ENCODE data around the gene CDCP1.

The CDCP1 gene

DNA sequence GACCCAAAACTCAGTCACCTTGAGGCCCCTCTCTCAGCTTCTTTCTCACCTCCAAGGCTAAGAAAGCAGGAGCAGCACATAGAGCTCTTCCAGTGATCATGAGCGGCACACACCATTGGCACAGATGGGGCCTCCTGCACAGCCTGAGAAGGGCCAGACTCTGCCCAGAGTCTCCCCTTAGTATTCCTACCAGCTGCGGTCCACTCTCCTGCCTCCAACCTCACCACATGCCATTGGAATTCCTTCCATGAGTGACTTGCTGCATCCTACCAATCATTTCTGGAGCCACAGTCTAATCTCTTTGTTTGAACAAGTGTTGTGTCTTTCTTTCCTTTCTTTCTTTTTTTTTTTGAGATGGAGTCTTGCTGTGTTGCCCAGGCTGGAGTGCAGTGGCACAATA is 39.3 kb downstream of the CDCP1 start:
- no peak for DNase-seq

DNA sequence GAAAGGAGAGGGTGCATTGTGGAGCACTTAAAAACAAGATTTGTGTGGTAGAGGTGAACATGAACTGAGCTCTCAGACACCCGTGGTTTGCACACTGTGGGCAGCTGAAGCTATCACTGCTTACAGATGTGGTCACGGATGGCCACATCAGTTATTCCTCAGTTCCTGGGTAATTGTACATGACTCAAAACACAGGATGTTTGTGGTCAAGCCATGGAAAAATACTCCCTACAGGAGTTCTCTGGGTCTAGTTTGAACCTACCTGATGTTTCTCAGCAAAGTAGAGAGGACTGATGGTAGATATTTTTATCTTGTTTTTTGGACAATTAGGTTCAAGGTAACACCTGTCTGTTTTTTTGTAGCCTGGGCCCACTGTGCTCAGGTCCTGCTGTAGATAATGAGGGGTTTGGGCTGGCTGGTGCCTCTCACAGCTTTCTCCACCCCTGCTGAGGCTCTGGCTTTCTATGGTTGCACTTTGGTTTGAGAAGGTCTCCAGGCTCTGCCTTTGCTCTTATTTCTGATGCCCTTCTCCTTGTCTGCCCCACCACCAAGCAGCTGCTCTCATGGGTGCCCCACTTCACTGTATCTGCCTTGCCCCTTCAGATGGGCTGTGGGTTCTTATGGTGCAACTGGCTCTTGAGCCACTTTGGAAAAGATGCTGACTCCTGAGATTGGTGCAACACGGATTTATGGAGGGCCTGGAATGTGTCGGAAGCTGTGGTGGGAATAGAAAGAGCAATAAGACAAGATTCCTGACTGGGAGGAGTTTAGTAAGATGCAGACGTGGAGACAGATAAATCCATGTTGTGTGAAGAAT is 40.1 kb downstream of the CDCP1 start:
- DNase-seq, result peak; percentile 48

DNA sequence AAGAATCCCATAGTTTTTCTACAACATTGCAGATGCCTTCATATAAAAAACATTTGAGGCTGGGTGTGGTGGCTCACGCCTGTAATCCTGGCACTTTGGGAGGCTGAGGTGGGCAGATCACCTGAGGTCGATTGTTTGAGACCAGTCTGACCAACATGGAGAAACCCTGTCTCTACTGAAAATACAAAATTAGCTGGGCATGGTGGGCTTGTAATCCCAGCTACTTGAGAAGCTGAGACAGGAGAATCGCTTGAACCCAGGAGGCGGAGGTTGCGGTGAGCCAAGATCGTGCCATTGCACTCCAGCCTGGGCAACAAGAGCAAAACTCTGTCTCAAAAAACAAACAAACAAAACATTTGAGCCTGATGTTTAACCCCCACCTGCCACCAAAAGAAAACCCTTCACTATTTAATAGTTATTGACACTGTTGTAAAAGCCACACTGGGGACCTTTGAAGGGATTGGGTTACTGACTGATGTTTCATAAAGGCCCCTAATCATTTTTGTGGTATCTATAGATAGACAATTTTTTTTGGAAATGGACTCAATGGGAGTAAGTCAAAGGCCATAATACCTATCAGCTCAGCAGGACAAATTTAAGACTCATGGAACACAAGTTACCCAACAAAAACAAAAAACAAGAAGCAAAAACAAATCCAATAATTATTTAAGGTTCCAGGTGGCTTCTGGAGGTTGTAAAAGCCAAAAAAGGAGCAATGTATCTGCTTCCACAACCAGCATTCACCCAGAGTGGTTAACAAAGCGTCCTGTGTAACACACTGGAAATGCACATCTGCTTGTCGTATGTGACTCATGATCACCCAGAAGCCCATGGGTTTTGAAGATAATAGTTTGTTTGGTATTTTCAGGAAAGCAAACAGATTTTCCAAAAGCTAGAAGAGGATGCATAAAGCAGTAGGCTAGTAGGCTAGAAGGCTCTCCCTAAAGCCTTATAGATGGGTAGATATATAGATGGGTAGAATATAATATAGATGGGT is 41.2 kb downstream of the CDCP1 start:
- DNase-seq, result no peak

DNA sequence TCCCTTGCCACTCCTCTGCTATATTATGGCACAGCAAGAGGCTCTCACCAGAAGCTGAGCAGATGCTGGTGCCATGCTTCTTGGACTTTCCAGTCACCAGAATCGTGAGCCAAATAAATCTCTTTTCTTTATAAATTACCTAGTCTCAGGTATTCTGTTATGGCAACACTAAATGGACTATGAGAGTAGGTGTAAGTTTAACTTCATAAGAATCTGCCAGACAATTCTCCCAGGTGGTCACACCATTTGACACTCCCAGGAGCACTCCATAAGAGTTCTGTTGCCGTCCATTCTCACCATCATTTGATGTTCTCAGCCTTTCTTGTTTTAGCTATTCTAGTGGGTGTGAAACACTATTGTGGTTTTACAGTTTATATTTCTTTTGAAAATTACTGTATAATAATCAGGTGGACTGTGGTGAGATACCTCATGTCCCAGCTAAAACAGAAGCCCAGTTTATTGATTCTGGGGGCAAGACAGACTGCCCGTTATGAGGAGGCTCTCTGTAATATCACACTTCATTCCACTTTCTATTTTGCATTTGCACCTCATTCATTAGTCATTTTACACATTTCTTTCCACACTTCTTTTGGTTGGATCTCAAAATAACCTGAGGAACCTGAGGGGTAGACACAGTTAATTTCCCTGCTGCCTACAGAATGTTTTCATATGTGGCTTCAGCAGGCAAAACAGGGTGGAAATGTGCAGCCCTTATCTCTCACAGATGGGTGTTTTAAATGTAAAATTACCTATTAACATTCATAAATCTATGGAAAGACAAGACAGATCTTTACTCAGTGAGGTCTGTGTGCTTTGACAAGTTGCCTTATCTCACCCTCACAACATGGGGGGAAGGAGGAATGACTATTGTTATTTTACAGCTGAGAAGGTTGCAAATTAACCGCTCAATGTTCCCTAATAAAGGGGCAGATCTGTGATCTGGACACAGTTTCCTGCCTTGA is 42.1 kb downstream of the CDCP1 start:
- no peak for DNase-seq

DNA sequence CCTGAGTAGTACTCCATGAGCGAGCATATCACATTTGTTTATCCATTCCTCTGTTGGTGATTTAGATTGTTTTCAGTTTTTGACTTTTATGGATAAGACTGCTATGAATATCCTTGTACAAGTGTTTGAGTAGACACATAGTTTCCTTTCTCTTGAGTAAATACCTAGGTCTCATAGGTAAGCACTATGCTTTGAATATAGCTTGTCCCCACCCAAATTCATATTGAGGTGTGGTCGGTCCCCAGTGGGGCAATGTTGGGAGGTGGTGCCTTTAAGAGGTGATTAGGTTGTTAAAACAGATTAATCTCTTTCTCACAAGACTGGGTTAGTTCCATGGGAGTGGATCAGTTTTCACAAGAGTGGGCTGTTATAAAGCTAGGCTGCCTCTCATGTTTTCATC is 42.8 kb downstream of the CDCP1 start:
- no peak for DNase-seq

DNA sequence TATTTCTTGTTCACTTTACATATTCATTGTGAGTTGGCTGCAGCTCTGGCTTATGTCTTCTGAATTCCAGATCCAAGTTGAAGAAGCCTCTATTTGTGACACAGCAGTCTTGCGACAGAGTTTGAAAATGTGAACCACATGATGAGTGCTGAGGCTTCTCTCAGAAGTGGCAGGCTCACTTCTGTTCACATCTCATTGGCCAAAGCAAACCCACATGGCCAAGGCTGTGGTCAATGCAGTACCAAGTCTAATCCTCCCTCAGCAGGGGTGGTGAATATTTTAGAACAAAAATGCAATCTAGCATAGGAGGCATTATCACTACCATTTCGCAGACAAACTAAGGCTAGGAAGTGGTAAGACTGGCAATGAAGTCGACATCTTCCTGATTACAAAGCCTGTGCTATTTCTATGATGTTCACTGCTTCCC is 45.2 kb downstream of the CDCP1 start:
- DNase-seq, result no peak

DNA sequence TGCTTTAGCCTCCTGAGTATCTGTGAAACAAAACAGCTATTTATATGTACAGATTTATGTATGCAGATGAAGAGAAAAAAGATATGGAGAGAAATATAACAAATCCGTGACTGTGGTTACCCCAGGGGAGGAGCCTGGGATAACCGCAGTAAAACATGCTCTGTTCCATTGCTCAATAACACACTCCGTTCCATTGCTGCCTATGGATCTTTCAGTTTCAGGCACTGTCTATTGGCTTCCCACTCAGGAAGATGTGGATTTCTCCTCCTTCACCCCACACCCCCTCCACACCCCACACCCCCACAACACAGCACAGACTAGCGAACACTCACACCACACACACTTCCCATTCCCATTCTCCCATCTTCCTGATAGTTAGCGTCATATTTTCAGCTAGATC is 47.9 kb downstream of the CDCP1 start:
- DNase-seq, result no peak

DNA sequence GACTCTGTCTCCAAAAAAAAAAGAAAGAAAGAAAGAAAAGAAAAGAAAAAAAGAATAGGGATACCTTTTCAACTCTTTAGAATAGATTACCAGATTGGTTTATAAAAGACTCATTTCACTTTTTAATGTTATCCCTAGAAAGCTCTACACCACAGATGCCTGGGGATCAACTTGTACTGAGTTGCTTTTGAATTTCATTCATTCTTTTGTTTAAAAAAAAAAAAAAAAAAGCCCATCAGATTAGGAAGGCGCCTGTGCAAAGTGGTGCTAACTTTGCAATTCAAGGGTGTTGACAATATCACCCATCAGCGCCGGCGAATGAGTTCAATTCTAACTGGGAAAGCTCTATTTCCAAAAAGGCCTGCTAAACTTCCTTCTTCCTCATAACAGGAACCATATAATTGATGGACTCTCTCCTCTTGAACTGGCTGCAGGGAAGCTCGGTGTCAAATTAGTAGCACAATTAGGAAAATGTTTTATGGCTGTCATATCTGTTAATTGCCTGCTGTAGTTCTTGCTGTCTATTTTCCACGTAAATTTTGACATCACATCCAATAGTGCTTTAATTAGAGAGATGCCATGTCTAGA is 48.8 kb downstream of the CDCP1 start:
- no peak for DNase-seq

DNA sequence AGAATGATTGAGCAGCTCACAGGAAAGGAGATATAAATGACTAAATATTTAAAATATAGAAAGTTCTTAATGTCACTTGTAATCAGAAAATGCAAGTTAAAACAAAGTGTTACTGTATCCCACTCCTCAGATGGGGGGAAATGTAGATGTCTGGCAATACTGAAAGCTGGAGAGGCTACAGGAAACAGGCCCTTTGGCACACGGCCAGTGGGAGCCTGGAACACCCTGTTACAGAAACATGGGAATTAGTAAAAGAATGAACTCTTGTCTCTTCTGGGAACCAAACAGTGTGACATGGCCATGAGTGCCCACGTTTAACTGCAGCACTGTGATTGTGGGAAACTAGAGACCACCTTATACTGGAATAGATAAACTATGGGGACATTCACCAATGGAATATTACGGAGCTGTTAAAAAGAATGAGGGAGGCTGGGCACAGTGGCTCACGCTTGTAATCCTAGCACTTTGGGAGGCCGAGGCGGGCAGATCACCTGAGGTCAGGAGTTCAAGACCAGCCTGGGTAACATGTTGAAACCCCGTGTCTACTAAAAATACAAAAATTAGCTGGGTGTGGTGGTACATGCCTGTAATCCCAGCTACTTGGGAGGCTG is 50.2 kb downstream of the CDCP1 start:
- no peak for DNase-seq

DNA sequence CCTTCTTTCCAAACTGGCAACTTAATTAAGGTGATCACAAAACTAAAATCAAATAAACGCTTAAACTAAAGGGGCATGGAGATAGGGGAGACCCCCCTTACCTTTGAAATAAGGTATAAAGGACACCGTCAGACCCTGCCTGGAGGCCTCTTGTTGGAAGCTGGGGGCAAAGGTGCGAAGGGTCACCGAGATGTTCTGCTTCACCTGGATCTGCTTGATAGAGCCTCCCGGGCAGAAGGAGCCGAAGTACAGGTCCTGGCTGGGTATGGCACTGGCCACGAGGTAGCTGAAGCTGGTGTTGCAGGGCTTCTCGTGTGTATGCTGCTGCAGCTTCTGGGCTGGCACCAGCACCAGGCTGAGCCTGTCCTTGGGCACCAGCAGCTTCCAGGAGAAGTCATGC is 53.0 kb downstream of the CDCP1 start:
- no peak for DNase-seq

DNA sequence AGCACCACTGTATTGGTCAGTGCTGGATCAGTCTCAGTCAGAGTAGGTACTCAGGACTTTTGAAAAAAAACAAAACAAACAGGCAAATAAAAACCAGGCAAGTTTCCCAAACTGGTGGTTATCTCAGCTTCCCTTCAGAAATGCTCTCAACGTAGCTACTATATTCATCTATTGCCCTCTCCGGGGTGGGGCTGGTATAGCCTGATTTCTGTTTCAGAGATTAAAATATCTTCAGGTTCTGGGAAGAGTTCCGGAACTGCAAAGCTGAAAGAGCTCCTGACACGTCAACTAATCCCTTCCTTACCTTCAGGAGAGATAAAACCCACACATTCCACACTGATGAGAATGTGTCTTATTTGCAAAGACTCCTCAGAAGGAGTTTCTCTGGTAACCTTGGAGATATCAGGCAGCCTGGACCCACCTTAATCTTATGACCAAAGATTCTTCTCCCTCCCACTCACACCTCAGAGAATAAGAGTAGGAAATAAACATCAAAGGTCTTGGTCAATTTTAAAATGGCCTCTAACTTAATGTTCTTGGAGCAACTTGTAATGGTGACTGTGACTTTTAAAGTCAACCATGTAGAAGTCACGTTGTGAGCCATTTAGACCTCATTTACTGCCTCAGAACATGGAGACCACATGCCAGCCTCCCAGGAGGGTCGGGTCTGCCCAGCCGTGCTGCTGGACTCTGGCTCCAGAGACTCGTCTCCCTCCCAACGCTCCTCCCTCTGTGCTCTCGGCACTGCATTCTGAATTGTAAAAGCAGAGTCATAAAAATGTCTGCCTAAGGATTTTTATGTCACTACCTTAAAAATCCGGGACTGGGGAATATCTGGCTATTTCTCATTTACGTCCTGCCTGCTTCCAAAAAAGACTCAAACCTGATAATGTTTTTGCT is 53.8 kb downstream of the CDCP1 start:
- DNase-seq, result no peak

DNA sequence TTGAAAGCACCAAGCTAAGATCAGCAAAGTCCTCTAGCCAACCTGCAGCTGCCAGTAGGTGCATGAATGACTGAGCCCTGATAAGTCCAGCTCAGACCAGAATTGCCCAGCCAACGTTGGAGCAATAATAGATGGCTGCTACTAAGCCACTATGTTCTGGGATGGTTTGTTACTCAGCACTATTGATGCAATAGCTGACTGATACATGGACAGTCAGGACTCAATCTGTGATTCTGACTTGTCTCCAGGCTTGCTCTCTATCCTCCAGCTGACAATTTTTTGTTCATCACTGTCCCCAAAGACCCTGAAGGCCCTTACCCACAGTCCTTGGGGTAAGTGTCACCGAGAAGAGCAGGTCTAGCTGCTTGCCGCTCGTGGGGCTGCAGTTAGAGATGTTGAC is 55.3 kb downstream of the CDCP1 start:
- no peak for DNase-seq

DNA sequence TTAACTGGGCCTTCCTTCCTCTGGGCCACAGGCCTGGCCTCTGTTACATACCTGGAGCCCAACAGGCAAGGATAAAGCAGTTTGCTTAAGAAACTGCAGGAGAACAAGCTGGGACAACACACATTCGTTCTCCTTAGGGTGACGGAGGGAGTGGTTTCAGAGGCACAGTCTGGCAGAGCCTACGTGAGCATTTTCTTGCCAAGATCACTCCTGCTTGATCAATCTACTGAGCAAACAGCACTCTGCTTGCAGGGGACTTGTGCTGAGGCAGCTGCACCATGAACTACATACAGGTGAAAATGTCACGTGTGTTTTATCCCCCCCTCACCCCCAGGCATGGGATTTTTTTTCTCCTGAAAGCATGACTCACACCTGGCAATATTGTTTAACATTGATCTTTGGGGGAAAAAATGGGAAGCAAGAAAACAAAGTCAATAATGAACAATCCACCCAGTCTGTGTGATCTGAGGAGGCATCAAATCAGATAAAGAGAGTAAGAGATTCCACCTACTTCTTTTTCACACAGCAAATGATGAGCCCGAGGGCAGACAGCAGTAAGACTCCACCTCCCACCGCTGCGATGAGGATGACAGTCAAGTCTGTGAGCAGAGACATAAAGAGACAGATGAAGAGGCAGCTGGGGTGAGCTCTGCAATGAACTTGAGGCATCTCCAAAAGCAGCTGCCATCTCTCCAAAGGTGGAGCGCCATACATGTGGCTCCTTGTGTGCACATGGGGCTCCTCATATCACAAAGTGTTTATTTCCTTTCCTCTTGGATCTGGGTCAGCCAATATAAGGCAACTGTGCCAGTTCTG is 57.4 kb downstream of the CDCP1 start:
- no peak for DNase-seq

DNA sequence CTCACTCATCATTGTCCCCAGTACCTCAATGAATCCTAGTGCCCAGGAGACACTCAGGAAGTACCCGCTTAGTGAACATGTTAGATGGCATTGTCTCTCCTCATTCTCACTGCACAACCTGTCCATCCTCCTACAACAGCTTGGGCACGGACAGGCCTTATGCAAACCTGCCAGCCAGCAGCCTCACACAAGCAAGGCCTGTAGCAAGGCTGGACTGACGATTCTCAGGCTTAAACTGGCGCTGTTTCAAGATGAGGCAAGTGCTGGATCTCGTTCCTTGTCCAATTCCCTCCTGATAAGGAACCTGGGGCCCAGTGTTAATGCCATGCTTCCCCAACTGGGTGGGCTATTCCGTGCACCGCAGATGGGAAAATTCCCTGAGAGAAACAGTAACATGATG is 59.0 kb downstream of the CDCP1 start:
- DNase-seq, result no peak

DNA sequence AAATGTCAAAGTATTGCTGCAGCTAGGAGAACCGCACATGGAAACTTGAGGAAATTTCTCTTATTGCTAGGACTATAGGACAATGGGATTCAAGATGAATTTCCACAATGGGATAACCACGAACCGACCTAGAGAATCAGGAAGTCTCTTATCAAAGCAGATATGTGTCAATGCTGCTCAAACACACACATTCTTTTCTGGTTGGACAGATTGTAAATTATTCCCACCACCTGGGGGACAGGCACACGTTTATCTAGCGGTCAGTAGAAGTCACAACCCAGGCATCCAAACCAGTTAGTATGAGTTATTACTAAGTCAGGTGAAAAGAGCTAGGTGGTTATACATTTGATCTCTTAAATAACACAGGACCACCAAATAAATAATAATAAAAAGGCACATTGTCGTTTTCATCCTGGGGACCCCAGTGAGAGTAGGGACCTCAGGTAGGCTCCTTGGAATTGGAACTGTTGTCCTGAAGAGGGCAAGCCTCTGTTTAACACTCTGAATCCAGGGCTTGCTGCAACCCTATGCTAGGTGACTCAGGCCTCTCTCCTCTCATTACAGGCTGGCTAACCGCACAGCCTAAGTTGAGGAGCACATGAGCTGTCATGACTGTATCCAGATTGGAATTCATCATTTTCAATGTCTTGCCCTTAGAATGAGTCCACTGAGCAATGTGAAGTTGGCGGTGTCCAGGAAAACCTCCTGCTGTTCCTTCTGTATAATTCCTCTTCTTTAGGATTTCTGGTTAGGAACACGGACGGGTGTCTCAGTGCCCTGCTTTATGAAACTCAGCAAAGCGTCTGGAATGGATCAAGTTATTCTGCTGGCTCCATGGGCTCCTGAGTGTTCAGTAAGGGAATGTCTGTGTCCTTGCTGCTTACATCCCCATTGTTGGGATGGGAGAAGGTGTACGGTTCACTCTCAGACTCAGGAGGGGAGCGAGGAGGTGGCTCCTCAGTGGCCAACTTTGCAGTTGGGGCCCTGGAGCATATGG is 61.1 kb downstream of the CDCP1 start:
- no peak for DNase-seq

DNA sequence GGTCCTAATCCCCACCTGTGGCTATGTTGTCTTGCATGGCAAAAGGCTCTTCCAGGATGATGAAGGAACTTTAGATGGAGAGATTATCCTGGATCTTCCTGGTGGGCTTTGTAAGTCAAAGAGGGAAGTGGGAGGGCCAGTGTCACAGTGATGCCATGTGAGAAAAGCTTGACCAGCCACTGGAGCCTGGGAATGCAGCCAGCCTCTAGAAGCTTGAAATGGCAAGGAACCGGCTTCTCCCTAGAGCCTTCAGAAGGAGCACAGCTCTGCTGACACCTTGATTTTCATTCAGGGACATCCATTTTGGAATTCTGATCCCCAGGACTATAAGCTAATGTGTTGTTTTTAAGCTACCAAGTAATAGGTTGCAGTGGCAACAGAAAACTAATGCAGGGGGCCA is 61.8 kb downstream of the CDCP1 start:
- no peak for DNase-seq

DNA sequence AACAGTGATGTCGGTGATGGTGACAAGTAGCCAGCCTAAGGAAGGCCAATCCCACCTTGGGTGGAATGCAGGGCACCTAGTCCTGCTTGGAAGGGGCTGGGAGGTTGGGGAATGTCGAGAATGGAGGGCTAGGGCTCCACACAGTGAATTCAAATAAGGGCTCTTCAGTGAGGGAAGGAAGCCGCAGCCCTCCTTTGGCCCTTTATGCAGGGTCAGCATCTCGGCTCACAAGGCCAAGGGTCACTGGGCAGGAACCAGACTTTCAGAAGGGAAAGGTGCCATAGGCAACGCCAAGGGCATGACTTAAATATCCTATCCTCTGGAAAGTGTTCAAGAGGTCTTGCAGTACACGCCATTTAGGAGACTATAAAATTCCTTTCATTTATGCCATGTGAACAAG is 63.2 kb downstream of the CDCP1 start:
- DNase-seq, result no peak

DNA sequence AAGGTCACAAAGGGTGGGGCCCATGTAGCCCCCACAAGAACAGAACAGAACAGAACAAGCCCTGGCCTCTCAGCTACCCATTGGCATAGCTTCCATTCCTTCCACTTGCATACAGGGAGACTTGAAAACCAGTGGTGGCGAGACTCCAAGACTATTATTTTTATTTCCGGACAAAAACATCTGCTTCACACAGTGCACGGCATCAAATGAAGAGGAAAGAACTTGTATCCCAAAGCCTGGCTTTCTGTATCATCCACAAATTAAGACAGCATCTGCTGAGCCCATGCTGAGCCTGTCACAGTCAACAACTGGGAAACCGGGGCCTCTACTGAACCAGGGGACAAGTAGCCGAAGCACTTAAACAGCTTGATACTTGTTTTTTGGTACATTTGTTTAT is 64.0 kb downstream of the CDCP1 start:
- no peak for DNase-seq

Measured in activated effector memory CD4-positive, alpha-beta T cell treated with Interleukin-2 at 50 U/mL for 16 hours (primary cell).